Calu3 (cell line): ENCODE results near the gene GRN. TPM values are rescaled to one million over a fixed set of nuclear protein-coding genes. Genes with fewer than 3 reads are reported as not detected.
"Not testable (repeated sequence)": the region's sequence is repeated elsewhere in the genome, so short reads cannot be mapped to it uniquely, and the experiment has no call there.

Experiments
- BruUV-seq: library from RNA; stranded (reverse); fragments of 400-500 nt; replicated peaks from 2 replicates; lab custom pipeline; 2021; lab: Mats Ljungman, UMichigan
- CTCF ChIA-PET: fragments of 300-600 bp; sonication (Branson Sonifier 250); formaldehyde crosslinking; loops from one replicate; lab custom pipeline; 2022; ENCODE audit warnings: antibody characterized with exemption; lab: Charles Lee
- DNase-seq: peaks from one replicate; pipeline ENCODE4 v3.0.0; 2022
- H3K27ac Mint-ChIP-seq: one replicate; pipeline ENCODE4 v1.8.0; 2022; ENCODE audit warnings: mixed read lengths; ENCODE audit not compliant: unreplicated experiment
- H3K27me3 Mint-ChIP-seq: one replicate; pipeline ENCODE4 v1.8.0; 2022; ENCODE audit warnings: mixed read lengths; ENCODE audit not compliant: unreplicated experiment
- H3K36me3 Mint-ChIP-seq: one replicate; pipeline ENCODE4 v1.8.0; 2022; ENCODE audit warnings: mild to moderate bottlenecking, moderate library complexity, mixed read lengths; ENCODE audit not compliant: insufficient read depth, unreplicated experiment
- H3K4me1 Mint-ChIP-seq: one replicate; pipeline ENCODE4 v1.8.0; 2022; ENCODE audit warnings: mild to moderate bottlenecking, low read depth, mixed read lengths; ENCODE audit not compliant: unreplicated experiment
- H3K4me3 Mint-ChIP-seq: one replicate; pipeline ENCODE4 v1.8.0; 2022; ENCODE audit warnings: mild to moderate bottlenecking, low read depth, moderate library complexity, mixed read lengths; ENCODE audit not compliant: unreplicated experiment
- H3K9me3 Mint-ChIP-seq: one replicate; pipeline ENCODE4 v1.8.0; 2022; ENCODE audit warnings: low read depth, mixed read lengths; ENCODE audit not compliant: unreplicated experiment
- intact Hi-C: fragments of 100-400 bp; cut with micrococcal nuclease; formaldehyde crosslinking; loops from one replicate; pipeline ENCODE4 v1.10.0; 2022; ENCODE audit not compliant: unreplicated experiment
- total RNA-seq: library from RNA; stranded (reverse); gene quantifications from 2 replicates; pipeline ENCODE4 v1.2.3, GENCODE V29; 2022
- TF ChIP-seq, protein P1 (sequence below): fragments of 200-600 bp; IDR thresholded peaks from one replicate; pipeline ENCODE4 v1.8.0; 2022; ENCODE audit warnings: antibody characterized with exemption; ENCODE audit not compliant: unreplicated experiment

Gene GRN
- total RNA-seq, 1 experiment from 2014 or later: 376 TPM

DNA sequence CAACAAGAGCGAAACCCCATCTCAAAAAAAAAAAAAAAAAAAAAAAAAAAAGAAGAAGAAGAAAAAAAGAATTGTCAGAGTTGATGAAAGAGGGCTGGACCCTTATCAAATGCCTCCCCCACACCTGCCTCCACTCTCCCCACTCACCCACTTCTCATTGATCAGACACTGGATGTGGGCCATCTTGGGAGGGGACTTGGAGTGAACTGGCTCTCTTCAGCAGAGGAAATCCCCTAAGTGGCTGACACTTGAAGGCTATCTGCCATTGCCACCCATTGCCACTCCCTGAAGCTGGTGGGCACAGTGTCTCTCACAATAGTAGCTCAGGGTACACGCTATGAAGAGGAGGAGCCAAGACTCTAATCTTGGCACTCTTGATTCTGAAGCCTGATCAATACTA is 42.7 kb downstream of the GRN start:
- no peak overlapping the region for H3K27ac Mint-ChIP-seq
- H3K4me3 Mint-ChIP-seq: no peak overlapping the region
- BruUV-seq: no TSS peak
- DNase-seq: no peak
- TF ChIP-seq, protein P1, sequence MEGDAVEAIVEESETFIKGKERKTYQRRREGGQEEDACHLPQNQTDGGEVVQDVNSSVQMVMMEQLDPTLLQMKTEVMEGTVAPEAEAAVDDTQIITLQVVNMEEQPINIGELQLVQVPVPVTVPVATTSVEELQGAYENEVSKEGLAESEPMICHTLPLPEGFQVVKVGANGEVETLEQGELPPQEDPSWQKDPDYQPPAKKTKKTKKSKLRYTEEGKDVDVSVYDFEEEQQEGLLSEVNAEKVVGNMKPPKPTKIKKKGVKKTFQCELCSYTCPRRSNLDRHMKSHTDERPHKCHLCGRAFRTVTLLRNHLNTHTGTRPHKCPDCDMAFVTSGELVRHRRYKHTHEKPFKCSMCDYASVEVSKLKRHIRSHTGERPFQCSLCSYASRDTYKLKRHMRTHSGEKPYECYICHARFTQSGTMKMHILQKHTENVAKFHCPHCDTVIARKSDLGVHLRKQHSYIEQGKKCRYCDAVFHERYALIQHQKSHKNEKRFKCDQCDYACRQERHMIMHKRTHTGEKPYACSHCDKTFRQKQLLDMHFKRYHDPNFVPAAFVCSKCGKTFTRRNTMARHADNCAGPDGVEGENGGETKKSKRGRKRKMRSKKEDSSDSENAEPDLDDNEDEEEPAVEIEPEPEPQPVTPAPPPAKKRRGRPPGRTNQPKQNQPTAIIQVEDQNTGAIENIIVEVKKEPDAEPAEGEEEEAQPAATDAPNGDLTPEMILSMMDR: no peak
- H3K36me3 Mint-ChIP-seq: peaks cover 25% of the 10 kb centered on the region
- CTCF ChIA-PET: interaction anchor here (0.6 to 0.7 kb wide), 3 partner anchors 9 to 164 kb away, joined by 3 to 6 read pairs (median 5); no protein-coding TSS in a partner anchor
- H3K9me3 Mint-ChIP-seq: no peaks in the 10 kb centered on the region
- intact Hi-C loops: no loop called here
- H3K4me1 Mint-ChIP-seq: peaks cover 7% of the 10 kb centered on the region
- H3K27me3 Mint-ChIP-seq: peaks cover 21% of the 10 kb centered on the region

DNA sequence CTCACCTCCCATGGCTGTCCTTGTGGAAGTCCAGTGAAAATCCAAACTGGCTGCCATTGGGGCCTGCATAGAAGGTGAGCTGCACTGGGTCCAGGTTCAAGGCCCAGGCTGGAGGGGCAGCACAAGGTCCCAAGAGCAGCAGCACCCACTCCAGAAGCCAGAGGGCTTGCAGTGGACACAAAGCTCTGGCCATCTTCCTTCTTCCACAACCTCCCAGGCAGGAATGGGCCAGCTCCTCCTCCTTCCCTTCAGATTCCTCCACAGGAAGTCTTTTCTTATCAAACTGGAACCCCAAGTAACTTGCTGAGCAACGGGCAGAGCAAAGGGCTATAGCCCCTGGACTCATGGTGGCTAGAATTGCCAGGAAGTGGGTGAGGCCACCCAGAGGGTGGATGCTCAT is 44.2 kb downstream of the GRN start, which contains the start of gene ITGA2B:
ITGA2B (minus strand) TSS at position 369 of the 400 bp plus-strand sequence; CDS start at position 193, 176 bp downstream.
- CTCF ChIA-PET: no interaction called here
- TF ChIP-seq, protein P1: no peak
- peaks cover 31% of the 10 kb centered on the region for H3K36me3 Mint-ChIP-seq
- peaks cover 6% of the 10 kb centered on the region for H3K27me3 Mint-ChIP-seq
- H3K4me1 Mint-ChIP-seq: peaks cover 7% of the 10 kb centered on the region
- BruUV-seq: no TSS peak
- H3K27ac Mint-ChIP-seq: no peak within 1 kb of the TSS
- DNase-seq: no peak
- intact Hi-C loops: no loop called here
- H3K4me3 Mint-ChIP-seq: no peak within 1 kb of the TSS
- no peaks in the 10 kb centered on the region for H3K9me3 Mint-ChIP-seq

DNA sequence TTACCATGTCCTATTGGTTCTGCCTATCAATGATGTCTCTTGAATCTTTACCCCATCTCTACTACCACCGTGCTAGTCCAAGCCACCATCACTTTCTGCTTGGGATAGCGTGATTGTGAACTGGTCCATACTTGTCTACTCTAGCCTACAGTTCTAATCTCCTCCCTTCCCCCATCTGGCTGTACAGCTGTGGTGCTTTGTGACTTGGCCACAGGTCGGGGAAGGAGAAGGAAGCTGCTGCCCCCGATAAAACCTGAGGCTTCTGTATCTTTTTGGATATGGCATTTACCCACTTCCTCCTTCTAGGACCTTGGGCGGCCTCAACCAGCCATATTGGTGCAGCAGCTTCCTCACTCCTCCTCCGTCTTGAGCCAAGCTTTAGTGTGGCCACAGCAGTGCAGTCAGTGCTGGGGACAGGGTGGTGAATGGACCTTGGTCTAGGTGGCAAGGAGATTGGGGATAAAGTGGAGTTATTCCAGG is 44.7 kb downstream of the GRN start:
- no peak overlapping the region for H3K4me3 Mint-ChIP-seq
- intact Hi-C loops: no loop called here
- peaks cover 7% of the 10 kb centered on the region for H3K4me1 Mint-ChIP-seq
- no peak for DNase-seq
- CTCF ChIA-PET: no interaction called here
- TF ChIP-seq, protein P1: no peak
- H3K27ac Mint-ChIP-seq: no peak overlapping the region
- peaks cover 1% of the 10 kb centered on the region for H3K27me3 Mint-ChIP-seq
- H3K36me3 Mint-ChIP-seq: peaks cover 29% of the 10 kb centered on the region
- no TSS peak for BruUV-seq
- H3K9me3 Mint-ChIP-seq: no peaks in the 10 kb centered on the region

DNA sequence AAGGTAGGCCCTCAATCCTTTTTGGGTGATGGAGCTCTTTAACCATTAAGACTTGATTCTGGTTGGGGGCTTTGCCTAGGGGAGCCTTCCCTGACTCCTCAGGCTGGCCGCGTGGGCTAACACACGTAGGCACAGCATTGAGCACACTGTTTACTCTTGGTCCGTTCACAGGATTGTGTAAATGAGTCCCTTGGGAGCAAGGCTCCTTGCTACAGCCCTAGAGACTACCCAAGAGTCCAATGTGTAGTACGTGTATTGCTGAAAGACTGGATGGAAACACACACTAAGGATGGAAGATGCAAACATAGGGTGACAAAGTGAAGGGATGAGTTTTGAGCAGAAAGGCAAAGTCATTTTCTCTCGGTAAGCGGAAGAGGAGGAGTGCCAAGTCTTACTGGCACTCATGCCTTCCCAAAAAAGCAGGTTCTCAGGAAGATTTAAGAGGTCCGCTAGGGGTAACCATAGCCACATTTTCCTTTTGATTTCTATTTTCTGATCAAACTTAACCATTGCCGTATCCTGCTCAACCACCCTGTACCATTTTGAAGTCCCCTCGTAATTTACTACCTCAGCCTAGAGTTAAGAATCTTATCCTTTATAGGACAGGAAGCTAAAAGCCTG is 45.3 kb downstream of the GRN start:
- Mint-ChIP-seq H3K36me3 (peaks cover 23% of the 10 kb centered on the region), H3K4me3 (no peak overlapping the region), H3K27ac (no peak overlapping the region), H3K27me3 (no peaks in the 10 kb centered on the region), H3K9me3 (no peaks in the 10 kb centered on the region), H3K4me1 (peaks cover 7% of the 10 kb centered on the region)
- no peak for DNase-seq
- BruUV-seq: no TSS peak
- intact Hi-C loops: no loop called here
- TF ChIP-seq, protein P1: no peak
- CTCF ChIA-PET: no interaction called here

DNA sequence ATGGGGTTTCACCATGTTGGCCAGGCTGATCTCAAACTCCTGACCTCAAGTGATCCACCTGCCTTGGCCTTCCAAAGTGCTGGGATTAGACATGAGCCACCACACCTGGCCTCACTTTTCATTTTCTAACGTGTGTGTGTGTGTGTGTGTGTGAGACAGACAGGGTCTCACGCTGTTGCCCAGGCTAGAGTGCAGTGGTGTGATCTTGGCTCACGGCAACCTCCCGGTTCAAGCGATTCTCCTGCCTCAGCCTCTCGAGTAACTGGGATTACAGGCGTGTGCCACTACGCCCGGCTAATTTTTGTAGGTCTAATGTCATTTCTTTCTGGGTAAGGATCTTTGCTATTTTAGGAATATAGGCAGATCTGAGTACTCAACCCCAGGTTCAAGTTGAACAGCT is 49.0 kb downstream of the GRN start:
- H3K4me1 Mint-ChIP-seq, DNase-seq, H3K9me3 Mint-ChIP-seq, H3K27me3 Mint-ChIP-seq, H3K27ac Mint-ChIP-seq, intact Hi-C loops, BruUV-seq, CTCF ChIA-PET, H3K4me3 Mint-ChIP-seq: not testable (repeated sequence)
- peaks cover 35% of the 10 kb centered on the region for H3K36me3 Mint-ChIP-seq
